Cerebellar cortex (tissue), 1 donor: ENCODE results near the gene GCC2.
"Not testable (repeated sequence)": the region's sequence is repeated elsewhere in the genome, so short reads cannot be mapped to it uniquely, and the experiment has no call there.

Experiments
- DNase-seq: peaks from one replicate; pipeline ENCODE4 v3.0.0-alpha.2; 2015; ENCODE audit warnings: low spot score

Gene GCC2

GRCh38 chr2:108525258-108525657, 76.3 kb downstream of the GCC2 start:
- not testable (repeated sequence) for DNase-seq

GRCh38 chr2:108531674-108532055, 82.7 kb downstream of the GCC2 start:
- no peak for DNase-seq

DNA sequence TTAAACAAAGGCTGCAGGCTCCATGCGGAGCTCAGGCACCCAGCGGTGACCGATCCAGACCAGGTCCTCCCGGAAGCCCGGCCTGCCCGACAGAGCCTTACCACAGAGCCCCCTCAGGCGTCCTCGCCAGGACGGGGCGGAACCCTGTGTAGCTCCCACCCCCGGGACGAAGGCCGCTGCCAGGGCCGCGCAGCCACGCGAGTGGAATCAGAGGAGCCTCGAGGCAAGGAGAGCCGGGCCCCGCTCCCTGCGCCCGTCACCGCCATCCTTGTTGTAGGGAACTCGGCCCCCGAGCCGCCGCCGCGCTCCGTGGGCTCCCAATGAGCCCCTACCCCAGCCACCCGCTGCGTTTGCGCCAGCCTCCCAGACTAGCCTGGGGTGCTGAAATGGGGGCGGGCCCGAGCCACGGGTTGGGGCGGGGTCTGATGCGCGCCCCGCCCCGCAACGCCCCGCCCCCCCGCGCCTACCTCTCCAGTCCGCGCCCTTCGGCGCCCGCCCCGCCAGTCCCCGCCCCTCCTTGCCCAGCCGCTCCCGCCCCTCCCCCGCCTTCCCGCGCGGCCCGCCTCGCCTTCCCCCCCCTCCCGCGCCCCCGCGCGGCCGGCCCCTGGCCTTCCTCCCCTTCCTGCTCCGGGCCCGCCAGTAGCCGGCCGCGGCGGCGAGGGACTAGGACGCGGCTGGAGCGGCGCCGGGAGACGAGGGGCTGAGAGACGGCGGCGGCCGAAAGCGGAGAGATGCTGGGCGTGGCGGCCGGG, 85.0 kb downstream of the GCC2 start, which contains the start of gene LIMS1:
LIMS1 (plus strand) TSS at position 639 of the 752 bp plus-strand sequence; CDS start at position 732, 93 bp downstream.
- peak; percentile 68 for DNase-seq

- DNase-seq = peak; percentile 40
Measured at GRCh38 chr2:108534584-108535356, 85.8 kb downstream of the GCC2 start.

- peak; percentile 37 for DNase-seq
Measured at GRCh38 chr2:108535357-108535631, 86.3 kb downstream of the GCC2 start.

DNA sequence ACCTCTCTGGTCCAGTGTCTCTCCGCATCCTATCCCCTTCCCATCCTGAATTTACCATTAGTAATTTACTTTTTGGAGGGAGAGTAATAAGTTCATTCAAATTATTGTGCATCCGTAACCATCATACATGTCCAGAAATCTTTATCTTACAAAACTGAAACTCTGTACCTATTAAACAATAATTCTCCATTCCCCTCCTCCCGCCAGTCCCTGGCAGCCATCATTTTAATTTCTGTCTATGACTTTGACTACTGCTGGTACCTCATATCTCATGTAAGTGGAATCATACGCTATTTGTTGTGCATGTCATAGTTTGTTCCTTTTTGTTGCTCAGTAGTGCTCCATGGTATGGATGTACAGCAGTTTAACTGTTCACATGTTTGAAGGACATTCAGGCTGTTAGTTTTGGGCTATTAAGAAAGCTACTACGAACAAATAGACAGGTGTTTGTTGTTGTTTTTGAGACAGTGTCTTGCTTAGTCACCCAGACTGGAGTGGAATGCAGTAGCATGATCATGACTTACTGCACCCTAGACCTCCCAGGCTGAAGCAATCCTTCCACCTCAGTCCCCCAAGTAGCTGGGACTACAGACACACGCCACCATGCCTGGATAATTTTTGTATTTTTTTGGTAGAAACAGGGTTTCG, 87.3 kb downstream of the GCC2 start:
- no peak for DNase-seq

GRCh38 chr2:108536911-108537310, 87.9 kb downstream of the GCC2 start:
- DNase-seq = no peak

GRCh38 chr2:108538000-108538625, 89.1 kb downstream of the GCC2 start:
- no peak for DNase-seq

- no peak for DNase-seq
Measured at GRCh38 chr2:108541451-108541850, 92.4 kb downstream of the GCC2 start.

GRCh38 chr2:108542071-108542470, 93.1 kb downstream of the GCC2 start:
- no peak for DNase-seq

- no peak for DNase-seq
Measured at GRCh38 chr2:108547606-108548005, 98.6 kb downstream of the GCC2 start.

DNA sequence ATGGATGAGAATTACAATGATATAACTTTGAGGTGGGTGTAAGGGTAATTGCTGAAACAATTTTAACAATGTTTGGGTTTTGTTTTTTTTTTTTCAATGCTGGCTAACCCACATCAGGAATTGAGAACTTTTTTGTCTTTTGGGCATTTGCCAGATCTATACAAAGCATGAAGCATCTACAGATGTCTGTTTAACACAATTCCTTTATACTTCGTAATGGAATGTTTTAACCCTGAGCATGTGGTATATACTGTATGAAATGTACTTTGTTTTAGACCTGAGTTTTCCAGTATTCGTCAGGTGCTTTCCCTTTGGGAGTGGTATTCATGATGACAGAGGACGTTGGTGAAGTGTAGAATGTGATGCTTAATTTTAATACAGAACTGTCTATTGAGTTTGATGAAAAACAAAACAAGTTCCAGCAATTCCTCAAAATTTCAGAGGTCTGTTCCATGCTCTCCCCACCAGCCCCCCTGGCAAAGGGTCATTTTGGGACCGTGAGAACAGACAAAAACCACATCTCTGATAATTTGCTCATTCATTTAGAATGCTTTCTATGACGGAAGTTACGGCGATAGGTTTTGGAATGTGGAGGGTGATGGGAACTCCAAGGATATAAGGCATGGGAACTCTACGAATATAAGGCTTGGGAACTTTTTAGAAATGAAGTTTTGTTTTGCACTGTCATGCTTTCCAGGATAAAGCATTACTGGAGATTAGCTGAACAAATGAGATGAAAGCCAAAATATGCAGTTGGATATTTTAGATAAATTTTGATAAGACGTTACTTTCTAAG, 99.4 kb downstream of the GCC2 start:
- DNase-seq = no peak

- no peak for DNase-seq
Measured at GRCh38 chr2:108552566-108552965, 103.6 kb downstream of the GCC2 start.

- no peak for DNase-seq
Measured at GRCh38 chr2:108553209-108553919, 104.4 kb downstream of the GCC2 start.

- DNase-seq = no peak
Measured at GRCh38 chr2:108554528-108554927, 105.5 kb downstream of the GCC2 start.

GRCh38 chr2:108555572-108555971, 106.6 kb downstream of the GCC2 start:
- DNase-seq = no peak

- not testable (repeated sequence) for DNase-seq
Measured at GRCh38 chr2:108556581-108556980, 107.6 kb downstream of the GCC2 start.
